Esophagus squamous epithelium (tissue), 5 donors: Measurements from ENCODE around the gene CCM2. TPM values are rescaled to one million over a fixed set of nuclear protein-coding genes. Genes with fewer than 3 reads are reported as not detected.
A peak's percentile ranks its signal among the peaks of the same experiment; 100 is the strongest.

Source experiments
- DNase-seq: peaks from one replicate; lab custom pipeline; 2025; lab: John Stamatoyannopoulos, UW
- H3K27ac ChIP-seq, 4 donors: fragments of 200-600 bp; sonication (generic); one replicate each; pipeline ENCODE4 v1.5.1; 2016 to 2019; ENCODE audit warnings: mild to moderate bottlenecking in 1 of 4
- H3K27me3 ChIP-seq, 4 donors: fragments of 200-600 bp; sonication (generic); 1 replicate in 3 of 4; 2 replicates in 1 of 4; pipeline versions ENCODE4 v1.5.1 to v1.6.0; 2017 to 2021; ENCODE audit warnings: antibody characterized with exemption in 1 of 4
- H3K36me3 ChIP-seq, 3 donors: fragments of 200-600 bp; sonication (generic); one replicate each; pipeline ENCODE4 v1.5.1; 2016 to 2019
- H3K4me1 ChIP-seq, 3 donors: fragments of 200-600 bp; sonication (generic); one replicate each; pipeline ENCODE4 v1.5.1; 2017 to 2019
- H3K4me3 ChIP-seq, 4 donors: fragments of 200-600 bp; sonication (generic); 1 replicate in 3 of 4; 2 replicates in 1 of 4; pipeline ENCODE4 v1.5.1; 2016 to 2019; ENCODE audit warnings: mild to moderate bottlenecking in 2 of 4, moderate library complexity in 1 of 4
- H3K9me3 ChIP-seq, 3 donors: fragments of 200-600 bp; sonication (generic); one replicate each; pipeline ENCODE4 v1.5.1; 2016 to 2019
- POLR2A ChIP-seq, 4 donors: fragments of 450-650 bp; IDR thresholded peaks; one replicate each; pipeline ENCODE4 v1.6.1; 2017; ENCODE audit warnings: antibody characterized with exemption in 4 of 4, mild to moderate bottlenecking in 4 of 4, moderate library complexity in 3 of 4
- WGBS, 2 donors: methylation state at CpG; one replicate each; pipeline ENCODE4 v1.1.5; 2018; 5-methylcytosine and 5-hydroxymethylcytosine counted together
- intact Hi-C: fragments of 100-400 bp; cut with DNase I; formaldehyde crosslinking; loops from one replicate; pipeline ENCODE4 v1.15.0; 2022
- total RNA-seq, 4 donors: library from RNA; depleted of rRNA; stranded (reverse); fragments of >200 nt; gene quantifications; one replicate each; pipeline ENCODE4 v1.1.0, GENCODE V29; 2016
- TF ChIP-seq, protein P1 (sequence below), 6 experiments: fragments of 450-650 bp in 4 of 6; fragments of 200-600 bp in 2 of 6; sonication (generic) in 2 of 6; IDR thresholded peaks; one replicate each; pipeline ENCODE4 v1.5.1; 2016 to 2019; ENCODE audit warnings: antibody characterized with exemption in 6 of 6, mild to moderate bottlenecking in 4 of 6, moderate library complexity in 4 of 6
- donor health status: DM: yes; HTN: yes; CAD: no.

Gene CCM2
- total RNA-seq, 4 donors from 2014 or later = 20.0 to 36.3 (median 24.9) TPM

DNA sequence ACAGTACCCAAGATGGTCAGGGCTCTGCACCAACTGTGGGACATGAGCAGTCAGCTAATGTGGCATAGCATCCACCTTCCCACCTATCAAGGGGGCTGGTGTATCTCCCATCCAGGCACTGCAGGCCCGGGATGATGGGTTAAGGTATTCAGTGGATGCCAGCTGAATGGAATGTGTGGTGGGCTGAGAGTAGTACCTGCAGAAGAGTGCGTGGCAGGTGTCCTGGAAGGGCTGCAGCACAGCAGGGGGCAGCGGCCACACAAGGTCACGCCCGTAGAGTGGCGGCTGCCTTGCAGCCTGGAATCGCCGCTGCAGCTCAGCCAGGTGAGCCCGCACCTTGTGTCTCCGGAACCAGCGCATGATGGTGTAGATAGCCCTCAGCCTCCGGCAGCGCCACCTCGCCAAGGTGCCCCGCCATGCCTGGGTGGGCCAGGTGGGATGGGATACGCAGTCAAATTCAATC is 34.5 kb upstream of the CCM2 start:
- intact Hi-C loops = loop anchor here (10.0 kb wide), 1 partner anchor 169 kb away; no protein-coding TSS in a partner anchor
- H3K4me1 ChIP-seq = peaks cover 11 to 15% (median 11%) of the 10 kb centered on the region in 3 donors
- DNase-seq = no peak
- WGBS, 2 donors = 97 to 98% methylated on average over 9 to 10 of the region's 16 CpGs
- H3K36me3 ChIP-seq = no peaks in the 10 kb centered on the region
- H3K27ac ChIP-seq = no peak overlapping the region
- peaks cover 0 to 34% (median 0%) of the 10 kb centered on the region in 4 donors for H3K27me3 ChIP-seq
- H3K9me3 ChIP-seq = no peaks in the 10 kb centered on the region
- TF ChIP-seq, protein P1, sequence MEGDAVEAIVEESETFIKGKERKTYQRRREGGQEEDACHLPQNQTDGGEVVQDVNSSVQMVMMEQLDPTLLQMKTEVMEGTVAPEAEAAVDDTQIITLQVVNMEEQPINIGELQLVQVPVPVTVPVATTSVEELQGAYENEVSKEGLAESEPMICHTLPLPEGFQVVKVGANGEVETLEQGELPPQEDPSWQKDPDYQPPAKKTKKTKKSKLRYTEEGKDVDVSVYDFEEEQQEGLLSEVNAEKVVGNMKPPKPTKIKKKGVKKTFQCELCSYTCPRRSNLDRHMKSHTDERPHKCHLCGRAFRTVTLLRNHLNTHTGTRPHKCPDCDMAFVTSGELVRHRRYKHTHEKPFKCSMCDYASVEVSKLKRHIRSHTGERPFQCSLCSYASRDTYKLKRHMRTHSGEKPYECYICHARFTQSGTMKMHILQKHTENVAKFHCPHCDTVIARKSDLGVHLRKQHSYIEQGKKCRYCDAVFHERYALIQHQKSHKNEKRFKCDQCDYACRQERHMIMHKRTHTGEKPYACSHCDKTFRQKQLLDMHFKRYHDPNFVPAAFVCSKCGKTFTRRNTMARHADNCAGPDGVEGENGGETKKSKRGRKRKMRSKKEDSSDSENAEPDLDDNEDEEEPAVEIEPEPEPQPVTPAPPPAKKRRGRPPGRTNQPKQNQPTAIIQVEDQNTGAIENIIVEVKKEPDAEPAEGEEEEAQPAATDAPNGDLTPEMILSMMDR (IDR thresholded peaks at IDR 0.05) = no peak
- TF ChIP-seq POLR2A (IDR thresholded peaks at IDR 0.05) = no peak
- no peak overlapping the region for H3K4me3 ChIP-seq

DNA sequence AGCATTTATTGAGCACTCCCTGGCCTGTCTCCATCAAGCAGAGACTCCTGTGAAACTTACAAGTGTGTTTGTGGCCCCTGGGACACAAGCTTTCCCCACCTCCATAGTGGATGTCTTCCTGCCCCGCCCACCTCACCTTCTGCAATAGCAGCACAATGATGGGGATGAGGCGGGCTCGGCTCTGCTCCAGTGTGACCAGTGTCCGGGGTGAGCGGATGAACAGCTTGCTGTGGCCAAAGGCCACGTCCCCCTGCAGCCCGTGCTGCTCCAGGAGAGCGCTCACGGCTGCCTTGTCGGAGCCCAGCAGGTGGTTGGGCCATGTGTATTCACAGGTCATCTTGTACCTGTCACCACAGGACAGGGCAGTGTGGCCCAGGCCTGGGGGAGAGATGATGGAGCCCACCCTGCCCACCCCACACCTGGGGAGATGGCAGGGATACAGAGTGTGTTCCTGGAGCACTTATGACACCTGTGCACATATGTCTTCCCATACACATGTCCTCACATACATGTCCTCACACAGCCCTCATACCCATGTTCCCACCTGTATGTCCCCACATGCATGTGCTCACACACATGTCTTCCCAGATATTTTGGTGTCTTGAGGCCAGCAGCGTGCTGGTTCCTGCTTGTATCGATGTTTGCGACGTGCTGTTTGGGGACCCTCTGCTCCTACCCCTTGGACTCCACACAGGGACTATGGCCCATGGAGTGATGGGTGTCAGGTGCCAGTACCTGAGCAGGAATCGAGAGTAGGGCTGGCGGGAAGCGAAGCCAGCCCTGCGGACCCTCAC is 33.9 kb upstream of the CCM2 start:
- DNase-seq = no peak
- H3K4me3 ChIP-seq = no peak overlapping the region
- no peak for TF ChIP-seq POLR2A (IDR thresholded peaks at IDR 0.05)
- H3K27me3 ChIP-seq = peaks cover 0 to 33% (median 0%) of the 10 kb centered on the region in 4 donors
- H3K9me3 ChIP-seq = no peaks in the 10 kb centered on the region
- 85 to 93% methylated on average over 5 to 8 of the region's 18 CpGs for WGBS, 2 donors
- H3K4me1 ChIP-seq = peaks cover 11 to 15% (median 11%) of the 10 kb centered on the region in 3 donors
- intact Hi-C loops = loop anchor here (10.0 kb wide), 1 partner anchor 169 kb away; no protein-coding TSS in a partner anchor
- H3K27ac ChIP-seq = no peak overlapping the region
- H3K36me3 ChIP-seq = no peaks in the 10 kb centered on the region

DNA sequence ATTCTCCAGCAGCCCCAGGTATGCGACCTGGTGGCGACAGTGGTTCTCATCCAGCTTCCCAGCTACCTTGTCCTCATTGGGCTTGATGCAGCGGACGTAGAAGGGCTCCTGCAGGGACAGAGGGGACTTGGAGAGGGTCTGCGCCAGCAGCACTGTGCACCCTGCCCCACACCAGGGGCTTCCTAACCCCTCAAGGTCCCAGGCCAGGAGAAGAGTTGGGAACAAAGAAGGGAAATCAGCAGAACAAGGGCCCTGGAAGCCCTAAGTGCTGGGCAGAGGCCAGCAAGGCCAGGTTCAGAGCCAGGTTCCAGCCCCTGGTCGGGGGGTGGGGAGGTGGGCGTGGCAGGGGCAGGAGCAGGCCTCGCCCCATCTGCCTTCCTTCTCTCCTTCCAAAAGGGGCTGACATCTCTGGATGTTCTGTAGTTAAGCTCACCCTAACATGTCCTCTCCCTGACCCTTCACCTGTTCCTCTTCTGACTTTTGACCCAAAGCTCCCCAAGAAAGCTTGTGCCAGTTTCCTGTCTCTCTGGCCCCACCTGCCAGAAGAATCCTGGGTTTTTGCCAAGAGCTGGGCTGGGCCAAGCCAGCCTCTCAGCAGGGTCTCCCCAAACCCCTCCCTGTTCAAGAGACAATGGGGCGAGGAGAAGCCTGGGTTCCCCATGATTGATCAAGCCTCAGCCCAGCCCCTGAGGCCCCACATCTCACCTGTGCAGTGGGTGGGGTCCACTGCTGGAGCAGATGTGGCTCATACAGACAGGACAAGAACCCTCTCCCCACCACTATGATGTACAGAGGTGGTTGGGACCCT is 33.1 kb upstream of the CCM2 start:
- no peak for DNase-seq
- WGBS, 2 donors = 21 to 68% methylated on average over 3 to 6 of the region's 9 CpGs

DNA sequence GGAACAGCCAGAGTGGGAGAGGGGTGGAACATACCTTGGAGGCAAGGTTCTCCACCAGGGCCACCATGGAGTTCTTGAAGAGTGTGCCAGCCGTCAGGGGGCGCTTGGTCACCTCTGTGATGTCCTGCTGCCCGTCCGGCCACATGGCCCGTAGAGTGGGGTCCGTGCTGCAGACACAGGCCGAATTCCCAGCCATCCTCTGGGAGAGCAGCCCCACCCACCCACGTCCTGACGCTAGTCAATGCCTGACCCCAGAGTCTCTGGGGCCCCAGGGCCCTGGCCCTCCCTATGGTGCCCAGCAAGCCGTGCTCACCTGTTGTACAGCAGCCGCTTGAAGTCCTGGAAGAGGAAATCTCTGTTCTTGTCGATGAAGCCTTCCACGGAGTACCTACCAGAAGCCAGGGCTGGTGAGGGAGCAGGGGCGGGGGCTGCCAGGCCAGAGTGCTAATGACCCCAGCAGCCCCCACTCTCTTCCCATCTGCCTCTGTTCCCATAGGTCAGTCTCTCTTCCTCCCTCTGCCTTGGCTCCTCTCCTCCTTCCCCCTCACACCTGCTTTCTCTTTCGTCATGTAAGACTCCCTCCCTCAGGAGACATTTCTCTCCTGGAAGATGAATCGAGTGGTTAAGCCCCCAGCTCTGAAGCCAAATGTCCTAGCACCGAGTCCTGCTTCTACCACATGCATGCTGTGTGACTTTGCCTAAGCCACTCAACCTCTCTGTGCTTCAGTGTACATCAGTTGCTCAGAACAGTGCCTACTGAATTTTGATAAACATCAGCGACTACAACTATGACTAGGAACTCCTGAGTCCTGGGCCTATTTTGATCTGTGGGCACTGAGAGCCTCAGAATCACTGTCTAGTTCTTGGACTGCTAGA is 32.2 kb upstream of the CCM2 start:
- 79% methylated on average over 8 to 13 of the region's 18 CpGs for whole genome bisulfite sequencing, 2 donors
- no peak overlapping the region for H3K27ac ChIP-seq
- intact Hi-C loops = loop anchor here (10.0 kb wide), 1 partner anchor 167 kb away; no protein-coding TSS in a partner anchor
- H3K9me3 ChIP-seq = no peaks in the 10 kb centered on the region
- TF ChIP-seq POLR2A (IDR thresholded peaks at IDR 0.05) = no peak
- TF ChIP-seq, protein P1 (IDR thresholded peaks at IDR 0.05) = peak in 1 of 6 experiments; percentile 7
- peaks cover 0 to 2% (median 0%) of the 10 kb centered on the region in 3 donors for H3K36me3 ChIP-seq
- H3K4me3 ChIP-seq = no peak overlapping the region
- DNase-seq = no peak
- peaks cover 0 to 20% (median 0%) of the 10 kb centered on the region in 4 donors for H3K27me3 ChIP-seq
- peaks cover 4 to 6% (median 4%) of the 10 kb centered on the region in 3 donors for H3K4me1 ChIP-seq

More for the DNA sequence above, 33.1 kb upstream of the CCM2 start:
- intact Hi-C loops = loop anchor here (10.0 kb wide), 1 partner anchor 168 kb away; no protein-coding TSS in a partner anchor
- peaks cover 0 to 29% (median 0%) of the 10 kb centered on the region in 4 donors for H3K27me3 ChIP-seq
- no peak overlapping the region for H3K27ac ChIP-seq
- no peak for TF ChIP-seq POLR2A (IDR thresholded peaks at IDR 0.05)
- TF ChIP-seq, protein P1 (IDR thresholded peaks at IDR 0.05) = no peak
- no peaks in the 10 kb centered on the region for H3K36me3 ChIP-seq
- H3K4me3 ChIP-seq = no peak overlapping the region
- no peaks in the 10 kb centered on the region for H3K9me3 ChIP-seq
- H3K4me1 ChIP-seq = peaks cover 11 to 14% (median 11%) of the 10 kb centered on the region in 3 donors
